CD4-positive, alpha-beta memory T cell (primary cell): Measurements from ENCODE around the gene PF4V1. TPM values are rescaled to one million over a fixed set of nuclear protein-coding genes. Genes with fewer than 3 reads are reported as not detected.
A peak's percentile ranks its signal among the peaks of the same experiment; 100 is the strongest.

Experiments used
- CTCF ChIA-PET: fragments of 350-600 bp; sonication (Branson Sonifier 250); formaldehyde crosslinking; loops from one replicate; lab custom pipeline; 2021; ENCODE audit warnings: inconsistent platforms; ENCODE audit not compliant: partially characterized antibody; lab: Charles Lee
- POLR2A ChIA-PET: fragments of 350-600 bp; sonication (Branson Sonifier 250); formaldehyde crosslinking; loops from one replicate; lab custom pipeline; 2021; ENCODE audit not compliant: partially characterized antibody; lab: Charles Lee
- DNase-seq, 5 donors: peaks; one replicate each; pipeline versions ENCODE4 v3.0.0 to v3.0.0-alpha.2; 2020 to 2022; ENCODE audit warnings: mixed read lengths in 1 of 5
- H3K27ac ChIP-seq: one replicate; pipeline ENCODE4 v1.7.0; 2013; ENCODE audit warnings: low read depth, low read length
- H3K27me3 ChIP-seq: 2 replicates; pipeline ENCODE4 v1.7.0; 2013; ENCODE audit warnings: mild to moderate bottlenecking, low read length, moderate library complexity; ENCODE audit not compliant: insufficient read depth
- H3K36me3 ChIP-seq: 2 replicates; pipeline ENCODE4 v1.7.0; 2013; ENCODE audit warnings: mild to moderate bottlenecking, low read length, moderate library complexity; ENCODE audit not compliant: insufficient read depth
- H3K4me1 ChIP-seq: 2 replicates; pipeline ENCODE4 v1.7.0; 2013; ENCODE audit warnings: mild to moderate bottlenecking, low read length, moderate library complexity; ENCODE audit not compliant: insufficient read depth
- H3K4me3 ChIP-seq, 2 donors: one replicate each; pipeline ENCODE4 v1.7.0; 2013; ENCODE audit warnings: low read length in 2 of 2, mild to moderate bottlenecking in 1 of 2
- H3K9me3 ChIP-seq, 2 donors: one replicate each; pipeline ENCODE4 v1.7.0; 2013; ENCODE audit warnings: low read length in 2 of 2, control low read depth in 1 of 2; ENCODE audit not compliant: control insufficient read depth in 1 of 2
- H3K27ac Mint-ChIP-seq, 7 donors: one replicate each; pipeline ENCODE4 v1.8.0; 2020 to 2021; ENCODE audit warnings: mixed read lengths in 7 of 7, mild to moderate bottlenecking in 6 of 7, inconsistent platforms in 3 of 7, moderate library complexity in 3 of 7
- H3K27me3 Mint-ChIP-seq, 2 donors: one replicate each; pipeline ENCODE4 v1.8.0; 2020 to 2021; ENCODE audit warnings: mixed read lengths in 2 of 2
- H3K36me3 Mint-ChIP-seq, 2 donors: one replicate each; pipeline ENCODE4 v1.8.0; 2020 to 2021; ENCODE audit warnings: mixed read lengths in 2 of 2, inconsistent platforms in 1 of 2, mild to moderate bottlenecking in 1 of 2
- H3K4me1 Mint-ChIP-seq, 4 donors: one replicate each; pipeline ENCODE4 v1.8.0; 2020 to 2021; ENCODE audit warnings: mixed read lengths in 4 of 4, mild to moderate bottlenecking in 1 of 4
- H3K4me3 Mint-ChIP-seq, 8 donors: one replicate each; pipeline ENCODE4 v1.8.0; 2020 to 2021; ENCODE audit warnings: mixed read lengths in 8 of 8, mild to moderate bottlenecking in 7 of 8, moderate library complexity in 6 of 8, inconsistent platforms in 3 of 8
- H3K9me3 Mint-ChIP-seq, 8 donors: one replicate each; pipeline ENCODE4 v1.8.0; 2020 to 2021; ENCODE audit warnings: mixed read lengths in 8 of 8, mild to moderate bottlenecking in 5 of 8, inconsistent platforms in 3 of 8, moderate library complexity in 1 of 8
- intact Hi-C: fragments of 100-400 bp; cut with micrococcal nuclease; formaldehyde crosslinking; loops from one replicate; pipeline ENCODE4 v1.15.1; 2023
- polyA plus RNA-seq, 2 donors: library from polyadenylated mRNA; unstranded; fragments of 300-500 nt; fragmentation: Illumina TruSeq; gene quantifications; one replicate each; pipeline ENCODE4 v1.2.3, GENCODE V29; 2021
- total RNA-seq, 2 experiments: library from RNA; stranded (reverse); gene quantifications; one replicate each; pipeline ENCODE4 v1.2.3, GENCODE V29; 2021

PF4V1 gene
- total RNA-seq = not detected
- not detected for polyA plus RNA-seq

GRCh38 chr4:73853246-73853704 lies at the start of gene PF4V1:
Gene PF4V1 (plus strand): TSS chr4:73853296. CDS start chr4:73853363, 67 bp downstream.
- POLR2A ChIA-PET = no interaction called here
- peaks cover 0 to 3% of the 10 kb centered on the region in 2 donors for H3K27me3 Mint-ChIP-seq

GRCh38 chr4:73810191-73810590 lies 42.9 kb upstream of the PF4V1 start:
- ChIA-PET POLR2A (no interaction called here), CTCF (no interaction called here)
- H3K4me3 ChIP-seq = no peak overlapping the region
- H3K4me1 Mint-ChIP-seq = no peaks in the 10 kb centered on the region
- DNase-seq = no peak
- H3K9me3 ChIP-seq = no peaks in the 10 kb centered on the region
- no peak overlapping the region for H3K27ac ChIP-seq
- intact Hi-C loops = no loop called here
- H3K27me3 ChIP-seq = no peaks in the 10 kb centered on the region
- no peak overlapping the region for H3K4me3 Mint-ChIP-seq
- peaks cover 0 to 5% (median under 1%) of the 10 kb centered on the region in 8 donors for H3K9me3 Mint-ChIP-seq
- H3K27me3 Mint-ChIP-seq = no peaks in the 10 kb centered on the region
- H3K36me3 ChIP-seq = no peaks in the 10 kb centered on the region
- no peaks in the 10 kb centered on the region for H3K36me3 Mint-ChIP-seq
- no peaks in the 10 kb centered on the region for H3K4me1 ChIP-seq
- no peak overlapping the region for H3K27ac Mint-ChIP-seq

More at GRCh38 chr4:73853246-73853704, at the start of gene PF4V1:
- H3K9me3 Mint-ChIP-seq = peaks cover 0 to 3% (median 0%) of the 10 kb centered on the region in 8 donors
- Histone ChIP-seq H3K4me1 (no peaks in the 10 kb centered on the region), H3K27ac (no peak within 1 kb of the TSS), H3K9me3 (no peaks in the 10 kb centered on the region), H3K27me3 (no peaks in the 10 kb centered on the region), H3K4me3 (no peak within 1 kb of the TSS), H3K36me3 (no peaks in the 10 kb centered on the region)
- intact Hi-C loops = no loop called here
- H3K36me3 Mint-ChIP-seq = no peaks in the 10 kb centered on the region
- H3K27ac Mint-ChIP-seq = peak within 1 kb of the TSS in 1 of 7 donors; percentile 42
- H3K4me3 Mint-ChIP-seq = no peak within 1 kb of the TSS
- DNase-seq = no peak
- CTCF ChIA-PET = no interaction called here
- no peaks in the 10 kb centered on the region for H3K4me1 Mint-ChIP-seq

- Histone ChIP-seq H3K27ac (no peak overlapping the region), H3K9me3 (no peaks in the 10 kb centered on the region), H3K4me1 (no peaks in the 10 kb centered on the region), H3K36me3 (no peaks in the 10 kb centered on the region), H3K27me3 (no peaks in the 10 kb centered on the region), H3K4me3 (no peak overlapping the region)
- Mint-ChIP-seq H3K27ac (no peak overlapping the region), H3K36me3 (no peaks in the 10 kb centered on the region), H3K4me1 (no peaks in the 10 kb centered on the region), H3K27me3 (no peaks in the 10 kb centered on the region), H3K4me3 (no peak overlapping the region), H3K9me3 (peaks cover 0 to 5% (median under 1%) of the 10 kb centered on the region in 8 donors)
- CTCF ChIA-PET = no interaction called here
- POLR2A ChIA-PET = no interaction called here
- DNase-seq = no peak
- intact Hi-C loops = no loop called here
Measured at GRCh38 chr4:73811841-73812240, 41.3 kb upstream of the PF4V1 start.

GRCh38 chr4:73814679-73815078 lies 38.4 kb upstream of the PF4V1 start:
- H3K27ac Mint-ChIP-seq = no peak overlapping the region
- no peaks in the 10 kb centered on the region for H3K4me1 Mint-ChIP-seq
- no peaks in the 10 kb centered on the region for H3K27me3 ChIP-seq
- ChIA-PET POLR2A (no interaction called here), CTCF (no interaction called here)
- no peaks in the 10 kb centered on the region for H3K36me3 ChIP-seq
- H3K4me3 ChIP-seq = no peak overlapping the region
- no peaks in the 10 kb centered on the region for H3K9me3 ChIP-seq
- no peaks in the 10 kb centered on the region for H3K27me3 Mint-ChIP-seq
- no peak for DNase-seq
- no peak overlapping the region for H3K27ac ChIP-seq
- no peaks in the 10 kb centered on the region for H3K36me3 Mint-ChIP-seq
- H3K4me1 ChIP-seq = no peaks in the 10 kb centered on the region
- H3K4me3 Mint-ChIP-seq = no peak overlapping the region
- peaks cover 0 to 9% (median under 1%) of the 10 kb centered on the region in 8 donors for H3K9me3 Mint-ChIP-seq
- intact Hi-C loops = no loop called here

- intact Hi-C loops = no loop called here
- CTCF ChIA-PET = no interaction called here
- Mint-ChIP-seq H3K4me1 (no peaks in the 10 kb centered on the region), H3K4me3 (no peak overlapping the region), H3K9me3 (peaks cover 0 to 9% (median under 1%) of the 10 kb centered on the region in 8 donors), H3K27ac (no peak overlapping the region), H3K36me3 (no peaks in the 10 kb centered on the region), H3K27me3 (no peaks in the 10 kb centered on the region)
- DNase-seq = no peak
- POLR2A ChIA-PET = no interaction called here
- H3K27me3 ChIP-seq = no peaks in the 10 kb centered on the region
- H3K27ac ChIP-seq = no peak overlapping the region
- no peak overlapping the region for H3K4me3 ChIP-seq
- no peaks in the 10 kb centered on the region for H3K36me3 ChIP-seq
- no peaks in the 10 kb centered on the region for H3K9me3 ChIP-seq
- H3K4me1 ChIP-seq = no peaks in the 10 kb centered on the region
Measured at GRCh38 chr4:73815145-73815544, 38.0 kb upstream of the PF4V1 start.

- Mint-ChIP-seq H3K27ac (no peak overlapping the region), H3K4me1 (no peaks in the 10 kb centered on the region), H3K27me3 (no peaks in the 10 kb centered on the region), H3K36me3 (no peaks in the 10 kb centered on the region), H3K9me3 (peaks cover 0 to 9% (median under 1%) of the 10 kb centered on the region in 8 donors), H3K4me3 (no peak overlapping the region)
- H3K4me3 ChIP-seq = no peak overlapping the region
- H3K27ac ChIP-seq = no peak overlapping the region
- no peaks in the 10 kb centered on the region for H3K27me3 ChIP-seq
- POLR2A ChIA-PET = no interaction called here
- DNase-seq = no peak
- no peaks in the 10 kb centered on the region for H3K4me1 ChIP-seq
- no peaks in the 10 kb centered on the region for H3K36me3 ChIP-seq
- H3K9me3 ChIP-seq = no peaks in the 10 kb centered on the region
- CTCF ChIA-PET = no interaction called here
- intact Hi-C loops = no loop called here
Measured at GRCh38 chr4:73816814-73817213, 36.3 kb upstream of the PF4V1 start.

GRCh38 chr4:73817341-73817740 lies 35.8 kb upstream of the PF4V1 start:
- POLR2A ChIA-PET = no interaction called here
- intact Hi-C loops = no loop called here
- Histone ChIP-seq H3K4me3 (no peak overlapping the region), H3K4me1 (no peaks in the 10 kb centered on the region), H3K27me3 (no peaks in the 10 kb centered on the region), H3K36me3 (no peaks in the 10 kb centered on the region), H3K9me3 (no peaks in the 10 kb centered on the region), H3K27ac (no peak overlapping the region)
- Mint-ChIP-seq H3K27me3 (no peaks in the 10 kb centered on the region), H3K4me1 (no peaks in the 10 kb centered on the region), H3K36me3 (no peaks in the 10 kb centered on the region), H3K4me3 (no peak overlapping the region), H3K27ac (no peak overlapping the region), H3K9me3 (peaks cover 0 to 9% (median under 1%) of the 10 kb centered on the region in 8 donors)
- DNase-seq = no peak
- CTCF ChIA-PET = no interaction called here
